Neural cell (in vitro differentiated cells): ENCODE measurements around the gene HIVEP2. TPM values are rescaled to one million over a fixed set of nuclear protein-coding genes. Genes with fewer than 3 reads are reported as not detected.

Experiments used
- H2AFZ ChIP-seq: fragments of 200-600, 300-800 bp; sonication (generic), shearing (Covaris generic); 2 replicates; pipeline ENCODE4 v1.6.0; 2014; ENCODE audit warnings: low read depth, mild to moderate bottlenecking, antibody characterized with exemption, low read length, moderate library complexity
- H3F3A ChIP-seq: fragments of 200-600 bp; shearing (Covaris generic); 2 replicates; pipeline ENCODE4 v1.6.1; 2016; ENCODE audit warnings: mild to moderate bottlenecking, moderate library complexity, mixed read lengths, antibody characterized with exemption, low read length; ENCODE audit not compliant: insufficient read depth, poor library complexity, severe bottlenecking
- H3K27ac ChIP-seq: fragments of 200-600, 300-800 bp; sonication (generic), shearing (Covaris generic); 2 replicates; pipeline ENCODE4 v1.5.1; 2014; ENCODE audit warnings: mild to moderate bottlenecking, low read length, moderate library complexity
- H3K27me3 ChIP-seq: fragments of 300-800, 200-600 bp; sonication (generic), shearing (Covaris generic); 2 replicates; pipeline ENCODE4 v1.6.0; 2014; ENCODE audit warnings: mild to moderate bottlenecking, low read depth, low read length, moderate library complexity; ENCODE audit not compliant: insufficient read depth
- H3K36me3 ChIP-seq: fragments of 300-800, 200-600 bp; sonication (generic), shearing (Covaris generic); 2 replicates; pipeline ENCODE4 v1.5.1; 2014; ENCODE audit warnings: mild to moderate bottlenecking, antibody characterized with exemption, low read length, moderate library complexity; ENCODE audit not compliant: insufficient read depth
- H3K4me2 ChIP-seq: fragments of 300-800, 200-600 bp; sonication (generic), shearing (Covaris generic); 2 replicates; pipeline ENCODE4 v1.6.0; 2014; ENCODE audit warnings: mild to moderate bottlenecking, low read length
- H3K4me3 ChIP-seq: fragments of 300-800, 200-600 bp; sonication (generic), shearing (Covaris generic); 2 replicates; pipeline ENCODE4 v1.5.1; 2014; ENCODE audit warnings: mild to moderate bottlenecking, low read length, moderate library complexity
- H3K79me2 ChIP-seq: fragments of 200-600 bp; shearing (Covaris generic); replicated peaks from 2 replicates; pipeline ENCODE4 v1.6.0; 2014; ENCODE audit warnings: mild to moderate bottlenecking, low read length, moderate library complexity; ENCODE audit not compliant: insufficient read depth
- H3K9ac ChIP-seq: fragments of 300-800, 200-600 bp; sonication (generic), shearing (Covaris generic); 2 replicates; pipeline ENCODE4 v1.6.1; 2016; ENCODE audit warnings: mild to moderate bottlenecking, low read length, mixed read lengths
- H3K9me2 ChIP-seq: fragments of 200-600 bp; shearing (Covaris generic); 2 replicates; pipeline ENCODE4 v1.6.1; 2016; ENCODE audit warnings: mild to moderate bottlenecking, low read length, mixed read lengths; ENCODE audit not compliant: insufficient read depth
- H3K9me3 ChIP-seq: fragments of 200-600, 300-800 bp; sonication (generic), shearing (Covaris generic); 2 replicates; pipeline ENCODE4 v1.6.1; 2016; ENCODE audit warnings: mild to moderate bottlenecking, mixed run types, low read length, moderate library complexity, mixed read lengths
- H4K20me1 ChIP-seq: fragments of 200-600 bp; shearing (Covaris generic); 2 replicates; pipeline ENCODE4 v1.6.1; 2016; ENCODE audit warnings: mild to moderate bottlenecking, mixed run types; ENCODE audit not compliant: insufficient read depth
- EP300 ChIP-seq: fragments of 450-650 bp; conservative IDR thresholded peaks from 2 replicates; pipeline ENCODE4 v1.6.1; 2014; ENCODE audit warnings: antibody characterized with exemption, mild to moderate bottlenecking, moderate library complexity; ENCODE audit not compliant: poor library complexity, severe bottlenecking
- EZH2 ChIP-seq: fragments of 200-600, 300-800 bp; shearing (Covaris generic), sonication (generic); IDR thresholded peaks from 2 replicates; pipeline ENCODE4 v1.6.1; 2014; ENCODE audit warnings: antibody characterized with exemption, low read length, borderline replicate concordance, mild to moderate bottlenecking; ENCODE audit not compliant: insufficient read depth, poor library complexity, severe bottlenecking
- MXI1 ChIP-seq: fragments of 450-650 bp; conservative IDR thresholded peaks from 2 replicates; pipeline ENCODE4 v1.6.1; 2014; ENCODE audit warnings: antibody characterized with exemption, mild to moderate bottlenecking; ENCODE audit not compliant: poor library complexity, severe bottlenecking
- POLR2AphosphoS5 ChIP-seq: IDR thresholded peaks from 2 replicates; pipeline ENCODE4 v1.6.1; 2012
- RAD21 ChIP-seq: fragments of 450-650 bp; conservative IDR thresholded peaks from 2 replicates; pipeline ENCODE4 v1.6.1; 2014; ENCODE audit warnings: antibody characterized with exemption, mild to moderate bottlenecking, moderate library complexity
- SMC3 ChIP-seq: fragments of 450-650 bp; conservative IDR thresholded peaks from 2 replicates; pipeline ENCODE4 v1.6.1; 2014; ENCODE audit warnings: antibody characterized with exemption, mild to moderate bottlenecking, moderate library complexity; ENCODE audit not compliant: poor library complexity
- TAF1 ChIP-seq: IDR thresholded peaks from 2 replicates; pipeline ENCODE4 v1.6.1; 2012; ENCODE audit warnings: low read depth
- polyA plus RNA-seq: library from polyadenylated mRNA; depleted of rRNA; stranded (reverse); fragments of >200 nt; gene quantifications from 2 replicates; pipeline ENCODE4 v1.2.3, GENCODE V29; 2014
- TF ChIP-seq, protein P1 (sequence below): IDR thresholded peaks from 2 replicates; pipeline ENCODE4 v1.6.1; 2012; ENCODE audit warnings: borderline replicate concordance
- TF ChIP-seq, protein P2 (sequence below): fragments of 450-650 bp; IDR thresholded peaks from 2 replicates; pipeline ENCODE4 v1.5.1; 2014; ENCODE audit warnings: antibody characterized with exemption, mild to moderate bottlenecking, moderate library complexity; ENCODE audit not compliant: poor library complexity, severe bottlenecking

HIVEP2 gene
- polyA plus RNA-seq, 1 donor from 2014 or later, result 6.0 TPM

DNA sequence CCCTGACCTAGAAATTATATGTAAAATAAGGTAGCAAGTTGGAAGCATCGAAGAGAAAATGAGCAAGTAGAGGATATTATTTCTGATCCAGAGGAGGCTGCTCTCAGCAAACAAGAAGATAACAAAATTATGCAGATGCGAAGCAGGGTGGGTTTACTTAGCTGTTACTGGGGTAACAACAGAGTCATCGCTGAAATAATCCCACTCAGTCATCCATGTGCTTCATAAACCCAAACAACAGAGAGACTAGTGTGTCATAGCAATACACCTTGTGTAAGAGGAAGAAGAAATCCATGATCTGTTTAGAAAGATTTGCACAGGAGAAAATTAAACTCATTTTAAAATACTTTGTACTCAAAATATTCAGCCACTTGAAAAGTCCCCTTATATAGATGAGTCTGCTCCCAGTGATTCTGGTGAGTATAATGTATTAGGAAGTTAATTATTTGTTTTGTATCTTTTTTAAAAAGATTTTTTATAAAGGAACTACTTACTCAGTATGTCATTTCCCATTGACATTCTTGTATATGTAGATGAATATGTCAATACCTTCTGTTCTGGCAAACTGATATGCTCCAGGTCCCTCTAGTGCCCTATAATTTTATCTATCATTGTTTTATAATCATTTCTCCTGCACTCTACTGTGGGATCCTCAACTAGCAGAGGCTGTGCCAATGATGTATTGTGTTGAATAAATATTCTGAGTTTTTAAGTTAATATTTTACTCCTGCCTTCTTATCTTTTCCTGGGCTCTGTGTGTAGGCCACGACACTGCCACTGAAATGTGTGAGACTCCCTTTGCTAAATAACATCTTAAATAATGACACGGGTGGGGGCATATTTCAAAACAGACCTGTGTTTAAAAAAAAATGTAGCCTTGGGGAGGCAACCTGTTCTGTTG, 8.6 kb upstream of the HIVEP2 start:
- Histone ChIP-seq H3K9me3 (no peaks in the 10 kb centered on the region), H3K4me3 (no peak overlapping the region), H3K9ac (no peak overlapping the region), H3K4me2 (no peak overlapping the region), H3K79me2 (no peaks in the 10 kb centered on the region), H3K27me3 (no peaks in the 10 kb centered on the region), H3K27ac (no peak overlapping the region), H4K20me1 (no peaks in the 10 kb centered on the region), H3F3A (no peaks in the 10 kb centered on the region), H2AFZ (no peak overlapping the region), H3K36me3 (no peaks in the 10 kb centered on the region), H3K9me2 (no peaks in the 10 kb centered on the region)
- TF ChIP-seq SMC3, result no peak
- no peak for TF ChIP-seq POLR2AphosphoS5
- TF ChIP-seq, protein P1, sequence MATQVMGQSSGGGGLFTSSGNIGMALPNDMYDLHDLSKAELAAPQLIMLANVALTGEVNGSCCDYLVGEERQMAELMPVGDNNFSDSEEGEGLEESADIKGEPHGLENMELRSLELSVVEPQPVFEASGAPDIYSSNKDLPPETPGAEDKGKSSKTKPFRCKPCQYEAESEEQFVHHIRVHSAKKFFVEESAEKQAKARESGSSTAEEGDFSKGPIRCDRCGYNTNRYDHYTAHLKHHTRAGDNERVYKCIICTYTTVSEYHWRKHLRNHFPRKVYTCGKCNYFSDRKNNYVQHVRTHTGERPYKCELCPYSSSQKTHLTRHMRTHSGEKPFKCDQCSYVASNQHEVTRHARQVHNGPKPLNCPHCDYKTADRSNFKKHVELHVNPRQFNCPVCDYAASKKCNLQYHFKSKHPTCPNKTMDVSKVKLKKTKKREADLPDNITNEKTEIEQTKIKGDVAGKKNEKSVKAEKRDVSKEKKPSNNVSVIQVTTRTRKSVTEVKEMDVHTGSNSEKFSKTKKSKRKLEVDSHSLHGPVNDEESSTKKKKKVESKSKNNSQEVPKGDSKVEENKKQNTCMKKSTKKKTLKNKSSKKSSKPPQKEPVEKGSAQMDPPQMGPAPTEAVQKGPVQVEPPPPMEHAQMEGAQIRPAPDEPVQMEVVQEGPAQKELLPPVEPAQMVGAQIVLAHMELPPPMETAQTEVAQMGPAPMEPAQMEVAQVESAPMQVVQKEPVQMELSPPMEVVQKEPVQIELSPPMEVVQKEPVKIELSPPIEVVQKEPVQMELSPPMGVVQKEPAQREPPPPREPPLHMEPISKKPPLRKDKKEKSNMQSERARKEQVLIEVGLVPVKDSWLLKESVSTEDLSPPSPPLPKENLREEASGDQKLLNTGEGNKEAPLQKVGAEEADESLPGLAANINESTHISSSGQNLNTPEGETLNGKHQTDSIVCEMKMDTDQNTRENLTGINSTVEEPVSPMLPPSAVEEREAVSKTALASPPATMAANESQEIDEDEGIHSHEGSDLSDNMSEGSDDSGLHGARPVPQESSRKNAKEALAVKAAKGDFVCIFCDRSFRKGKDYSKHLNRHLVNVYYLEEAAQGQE, result no peak
- TF ChIP-seq EP300, result no peak

DNA sequence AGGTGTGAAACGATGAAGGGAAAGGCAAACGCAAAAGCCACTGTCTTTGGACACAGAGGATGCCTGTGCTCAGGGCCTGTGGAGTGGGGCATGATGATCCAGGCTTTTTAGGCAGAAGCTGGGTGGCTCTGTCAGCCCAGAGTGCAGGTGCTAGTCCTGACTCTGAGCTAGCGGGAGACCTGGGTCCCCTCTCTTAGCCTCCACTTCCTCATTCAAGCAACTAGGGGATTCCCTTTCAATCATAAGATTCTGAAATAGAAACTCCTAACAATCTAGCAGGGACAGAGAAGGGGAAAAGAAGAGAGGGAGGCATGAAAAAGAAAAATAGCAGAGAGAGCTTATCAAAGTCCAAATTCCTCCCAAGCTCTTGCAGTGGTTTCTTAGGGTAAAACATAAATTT, 7.6 kb upstream of the HIVEP2 start:
- Histone ChIP-seq H3K4me3 (no peak overlapping the region), H3K79me2 (no peaks in the 10 kb centered on the region), H3K27ac (no peak overlapping the region), H3K9me3 (no peaks in the 10 kb centered on the region), H2AFZ (no peak overlapping the region), H3K27me3 (no peaks in the 10 kb centered on the region), H3K36me3 (no peaks in the 10 kb centered on the region), H3K4me2 (no peak overlapping the region), H3K9me2 (no peaks in the 10 kb centered on the region), H4K20me1 (no peaks in the 10 kb centered on the region), H3F3A (peaks cover 9% of the 10 kb centered on the region), H3K9ac (no peak overlapping the region)
- no peak for TF ChIP-seq TAF1
- no peak for TF ChIP-seq EP300
- no peak for TF ChIP-seq RAD21
- TF ChIP-seq MXI1, result no peak
- TF ChIP-seq SMC3, result no peak
- TF ChIP-seq, protein P1, result no peak
- TF ChIP-seq EZH2, result no peak
- TF ChIP-seq, protein P2, sequence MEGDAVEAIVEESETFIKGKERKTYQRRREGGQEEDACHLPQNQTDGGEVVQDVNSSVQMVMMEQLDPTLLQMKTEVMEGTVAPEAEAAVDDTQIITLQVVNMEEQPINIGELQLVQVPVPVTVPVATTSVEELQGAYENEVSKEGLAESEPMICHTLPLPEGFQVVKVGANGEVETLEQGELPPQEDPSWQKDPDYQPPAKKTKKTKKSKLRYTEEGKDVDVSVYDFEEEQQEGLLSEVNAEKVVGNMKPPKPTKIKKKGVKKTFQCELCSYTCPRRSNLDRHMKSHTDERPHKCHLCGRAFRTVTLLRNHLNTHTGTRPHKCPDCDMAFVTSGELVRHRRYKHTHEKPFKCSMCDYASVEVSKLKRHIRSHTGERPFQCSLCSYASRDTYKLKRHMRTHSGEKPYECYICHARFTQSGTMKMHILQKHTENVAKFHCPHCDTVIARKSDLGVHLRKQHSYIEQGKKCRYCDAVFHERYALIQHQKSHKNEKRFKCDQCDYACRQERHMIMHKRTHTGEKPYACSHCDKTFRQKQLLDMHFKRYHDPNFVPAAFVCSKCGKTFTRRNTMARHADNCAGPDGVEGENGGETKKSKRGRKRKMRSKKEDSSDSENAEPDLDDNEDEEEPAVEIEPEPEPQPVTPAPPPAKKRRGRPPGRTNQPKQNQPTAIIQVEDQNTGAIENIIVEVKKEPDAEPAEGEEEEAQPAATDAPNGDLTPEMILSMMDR, result no peak
- no peak for TF ChIP-seq POLR2AphosphoS5
